ENCODE data around the gene DDRGK1. TPM values are rescaled to one million over a fixed set of nuclear protein-coding genes. Genes with fewer than 3 reads are reported as not detected.
A peak's percentile ranks its signal among the peaks of the same experiment; 100 is the strongest.

DDRGK1 gene
- polyA plus RNA-seq, 3 donors: 39.9 to 42.7 (median 42.6) TPM

DNA sequence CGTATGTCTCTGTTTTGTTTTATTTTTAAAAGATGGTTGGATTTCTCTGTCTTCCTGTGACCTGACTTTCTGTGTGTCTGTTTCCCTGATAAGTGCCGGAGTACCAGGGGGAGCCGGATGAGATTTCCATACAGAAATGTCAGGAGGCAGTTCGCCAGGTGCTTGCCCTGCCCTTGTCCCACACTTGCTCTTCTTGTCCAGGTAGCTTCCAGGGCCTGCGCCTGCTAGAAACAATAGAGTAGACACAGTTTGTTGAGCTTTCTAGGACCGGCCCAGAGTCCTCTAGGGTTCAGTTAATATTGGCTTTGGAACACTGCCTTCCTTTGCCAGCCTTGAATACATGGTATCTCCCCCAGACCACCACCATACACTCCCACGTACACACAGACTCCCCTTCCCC is 8.7 kb upstream of the DDRGK1 start:
- Mint-ChIP-seq H3K4me1 (peaks cover 17% of the 10 kb centered on the region), H3K4me3 (no peak overlapping the region)
- peaks cover 23 to 40% of the 10 kb centered on the region in 2 donors for H3K36me3 ChIP-seq (replicated peaks in 1 of 2; ENCODE audit: control insufficient read depth in 1 of 2, insufficient read depth in 2 of 2, low read length in 2 of 2)

DNA sequence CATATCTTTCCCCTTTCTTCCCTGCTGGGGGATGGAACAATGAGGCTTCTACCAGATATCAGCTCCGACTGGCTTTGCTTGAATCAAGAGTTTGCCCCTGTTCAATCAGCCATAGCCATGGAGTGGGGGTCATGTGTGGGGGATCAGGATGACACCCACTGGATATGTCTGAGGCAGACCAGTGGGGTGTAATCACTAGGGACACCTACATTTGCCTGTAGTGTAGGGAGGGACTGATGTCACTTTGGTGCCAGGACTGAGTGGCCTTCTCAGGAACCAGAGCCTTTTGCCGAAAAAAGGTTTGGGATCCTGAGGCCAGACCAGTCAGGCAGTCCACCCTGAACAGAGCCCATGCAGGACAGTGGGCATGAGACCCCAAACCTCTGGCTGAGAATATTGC is 5.9 kb upstream of the DDRGK1 start:
- Histone ChIP-seq H3K4me2 (replicated peaks; ENCODE audit: extremely low read depth, low read length, poor library complexity, severe bottlenecking) (peak overlapping the region; percentile 82), H3K9me3 (replicated peaks in 1 of 2; ENCODE audit: control insufficient read depth in 1 of 2, insufficient read depth in 1 of 2, low read length in 2 of 2) (no peaks in the 10 kb centered on the region), H3K79me2 (ENCODE audit: insufficient read depth, low read length) (peaks cover 37% of the 10 kb centered on the region), H3K9ac (ENCODE audit: insufficient read depth, low read length, poor library complexity, severe bottlenecking) (peak overlapping the region; percentile 93), H4K20me1 (ENCODE audit: insufficient read depth, low read length) (no peaks in the 10 kb centered on the region), H2AFZ (ENCODE audit: insufficient read depth, low read depth, low read length, poor library complexity, severe bottlenecking) (peak overlapping the region; percentile 99), H3K27ac (ENCODE audit: low read depth in 1 of 2, low read length in 2 of 2) (peak overlapping the region in 1 of 2 donors; percentile 95), H3K4me1 (ENCODE audit: control insufficient read depth in 1 of 2, insufficient read depth in 2 of 2, low read length in 2 of 2) (peaks cover 14 to 19% of the 10 kb centered on the region in 2 donors), H3K27me3 (ENCODE audit: control insufficient read depth in 2 of 2, insufficient read depth in 2 of 2, low read length in 2 of 2) (no peaks in the 10 kb centered on the region), H3K36me3 (replicated peaks in 1 of 2; ENCODE audit: control insufficient read depth in 1 of 2, insufficient read depth in 2 of 2, low read length in 2 of 2) (peaks cover 18 to 21% of the 10 kb centered on the region in 2 donors), H3K4me3 (replicated peaks in 1 of 3; ENCODE audit: low read depth in 2 of 3, low read length in 3 of 3) (peak overlapping the region; percentile 66 to 99 (median 97))
- H3K4me3 Mint-ChIP-seq: peak overlapping the region; percentile 94 to 99
- H3K36me3 Mint-ChIP-seq: peaks cover 16 to 23% of the 10 kb centered on the region in 2 donors
- intact Hi-C loops (cut with micrococcal nuclease): loop anchor here in 1 of 2 donors (10.0 kb wide), 1 partner anchor 104 kb away; no protein-coding TSS in a partner anchor
- WGBS (ENCODE audit: insufficient coverage): 100% methylated on average over 2 of the region's 2 CpGs
- peak overlapping the region in 1 of 7 donors; percentile 46 for H3K27ac Mint-ChIP-seq
- peaks cover 0 to 5% (median 0%) of the 10 kb centered on the region in 7 donors for H3K9me3 Mint-ChIP-seq
- H3K4me1 Mint-ChIP-seq: peaks cover 17% of the 10 kb centered on the region
- no peak for DNase-seq
- H3K27me3 Mint-ChIP-seq (ENCODE audit: low read depth in 3 of 3): peaks cover 0 to 2% (median 0%) of the 10 kb centered on the region in 3 donors
- TF ChIP-seq, protein P1, sequence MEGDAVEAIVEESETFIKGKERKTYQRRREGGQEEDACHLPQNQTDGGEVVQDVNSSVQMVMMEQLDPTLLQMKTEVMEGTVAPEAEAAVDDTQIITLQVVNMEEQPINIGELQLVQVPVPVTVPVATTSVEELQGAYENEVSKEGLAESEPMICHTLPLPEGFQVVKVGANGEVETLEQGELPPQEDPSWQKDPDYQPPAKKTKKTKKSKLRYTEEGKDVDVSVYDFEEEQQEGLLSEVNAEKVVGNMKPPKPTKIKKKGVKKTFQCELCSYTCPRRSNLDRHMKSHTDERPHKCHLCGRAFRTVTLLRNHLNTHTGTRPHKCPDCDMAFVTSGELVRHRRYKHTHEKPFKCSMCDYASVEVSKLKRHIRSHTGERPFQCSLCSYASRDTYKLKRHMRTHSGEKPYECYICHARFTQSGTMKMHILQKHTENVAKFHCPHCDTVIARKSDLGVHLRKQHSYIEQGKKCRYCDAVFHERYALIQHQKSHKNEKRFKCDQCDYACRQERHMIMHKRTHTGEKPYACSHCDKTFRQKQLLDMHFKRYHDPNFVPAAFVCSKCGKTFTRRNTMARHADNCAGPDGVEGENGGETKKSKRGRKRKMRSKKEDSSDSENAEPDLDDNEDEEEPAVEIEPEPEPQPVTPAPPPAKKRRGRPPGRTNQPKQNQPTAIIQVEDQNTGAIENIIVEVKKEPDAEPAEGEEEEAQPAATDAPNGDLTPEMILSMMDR (IDR thresholded peaks at IDR 0.05): no peak

More for the DNA sequence above, 8.7 kb upstream of the DDRGK1 start:
- H3K4me1 ChIP-seq (ENCODE audit: control insufficient read depth in 1 of 2, insufficient read depth in 2 of 2, low read length in 2 of 2): peaks cover 15 to 19% of the 10 kb centered on the region in 2 donors
- TF ChIP-seq, protein P1 (IDR thresholded peaks at IDR 0.05): no peak
- Mint-ChIP-seq H3K9me3 (peaks cover 0 to 5% (median 0%) of the 10 kb centered on the region in 7 donors), H3K27me3 (ENCODE audit: low read depth in 3 of 3) (peaks cover 0 to 1% (median 0%) of the 10 kb centered on the region in 3 donors), H3K27ac (peak overlapping the region in 1 of 7 donors; percentile 47), H3K36me3 (peaks cover 19 to 47% of the 10 kb centered on the region in 2 donors)
- peaks cover 37% of the 10 kb centered on the region for H3K79me2 ChIP-seq (ENCODE audit: insufficient read depth, low read length)
- H3K9ac ChIP-seq (ENCODE audit: insufficient read depth, low read length, poor library complexity, severe bottlenecking): no peak overlapping the region
- no peaks in the 10 kb centered on the region for H4K20me1 ChIP-seq (ENCODE audit: insufficient read depth, low read length)
- no peak overlapping the region for H3K4me2 ChIP-seq (replicated peaks; ENCODE audit: extremely low read depth, low read length, poor library complexity, severe bottlenecking)
- intact Hi-C loops (cut with micrococcal nuclease): loop anchor here in 1 of 2 donors (10.0 kb wide), 1 partner anchor 102 kb away; no protein-coding TSS in a partner anchor
- 100% methylated on average over 7 of the region's 7 CpGs for WGBS (ENCODE audit: insufficient coverage)
- no peak overlapping the region for H3K4me3 ChIP-seq (replicated peaks in 1 of 3; ENCODE audit: low read depth in 2 of 3, low read length in 3 of 3)
- DNase-seq: no peak
- no peaks in the 10 kb centered on the region for H3K9me3 ChIP-seq (replicated peaks in 1 of 2; ENCODE audit: control insufficient read depth in 1 of 2, insufficient read depth in 1 of 2, low read length in 2 of 2)
- H3K27me3 ChIP-seq (ENCODE audit: control insufficient read depth in 2 of 2, insufficient read depth in 2 of 2, low read length in 2 of 2): no peaks in the 10 kb centered on the region
- H2AFZ ChIP-seq (ENCODE audit: insufficient read depth, low read depth, low read length, poor library complexity, severe bottlenecking): no peak overlapping the region
- H3K27ac ChIP-seq (ENCODE audit: low read depth in 1 of 2, low read length in 2 of 2): no peak overlapping the region
